Fibroblast of skin of abdomen (primary cell): Measurements from ENCODE around the gene RTN4RL2.

Source experiments
- DNase-seq: peaks from one replicate; pipeline ENCODE4 v3.0.0-alpha.2; 2013

Gene RTN4RL2

DNA sequence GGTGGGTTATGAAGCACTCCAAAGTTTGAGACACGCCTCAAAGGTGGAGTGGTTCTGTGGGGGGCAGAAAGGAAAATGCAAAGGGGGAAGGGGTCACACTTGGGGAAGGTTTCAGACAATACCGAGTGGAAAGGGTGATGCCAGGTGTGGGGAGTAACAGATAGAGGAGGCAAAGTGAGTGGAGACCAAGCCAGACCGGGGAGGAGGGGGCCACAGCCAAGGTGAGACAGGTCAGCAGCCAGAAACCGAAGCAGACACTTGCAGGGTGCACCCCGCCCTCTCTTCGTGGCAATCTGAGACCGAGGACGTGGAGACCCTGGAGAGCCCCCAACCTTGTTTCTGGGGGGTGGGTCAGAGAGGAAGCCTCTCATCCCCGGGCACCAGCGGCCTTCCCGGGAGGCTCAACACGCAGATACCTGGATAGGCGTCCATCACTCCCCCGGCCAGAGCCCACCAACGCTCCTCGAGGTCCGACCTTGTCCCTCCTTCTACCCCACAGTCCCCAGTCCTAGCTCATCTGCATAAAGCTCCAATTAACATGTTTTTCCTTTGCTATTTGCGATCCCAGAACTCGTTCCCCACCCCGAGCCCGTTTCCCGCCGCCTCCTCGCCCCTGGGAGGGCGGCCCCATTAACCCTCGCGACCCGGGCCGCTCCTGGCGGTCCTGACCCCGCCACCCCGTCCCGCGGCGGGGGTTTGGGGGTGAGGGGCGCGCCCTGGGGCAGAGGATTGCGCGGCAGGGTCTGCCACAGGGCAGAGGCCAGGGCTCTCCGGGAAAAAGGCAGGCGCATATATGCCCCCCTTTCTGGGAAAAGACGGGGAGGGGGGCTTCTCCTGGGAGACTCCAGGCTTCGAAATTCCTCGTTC, 21.8 kb downstream of the RTN4RL2 start:
- DNase-seq, result no peak

DNA sequence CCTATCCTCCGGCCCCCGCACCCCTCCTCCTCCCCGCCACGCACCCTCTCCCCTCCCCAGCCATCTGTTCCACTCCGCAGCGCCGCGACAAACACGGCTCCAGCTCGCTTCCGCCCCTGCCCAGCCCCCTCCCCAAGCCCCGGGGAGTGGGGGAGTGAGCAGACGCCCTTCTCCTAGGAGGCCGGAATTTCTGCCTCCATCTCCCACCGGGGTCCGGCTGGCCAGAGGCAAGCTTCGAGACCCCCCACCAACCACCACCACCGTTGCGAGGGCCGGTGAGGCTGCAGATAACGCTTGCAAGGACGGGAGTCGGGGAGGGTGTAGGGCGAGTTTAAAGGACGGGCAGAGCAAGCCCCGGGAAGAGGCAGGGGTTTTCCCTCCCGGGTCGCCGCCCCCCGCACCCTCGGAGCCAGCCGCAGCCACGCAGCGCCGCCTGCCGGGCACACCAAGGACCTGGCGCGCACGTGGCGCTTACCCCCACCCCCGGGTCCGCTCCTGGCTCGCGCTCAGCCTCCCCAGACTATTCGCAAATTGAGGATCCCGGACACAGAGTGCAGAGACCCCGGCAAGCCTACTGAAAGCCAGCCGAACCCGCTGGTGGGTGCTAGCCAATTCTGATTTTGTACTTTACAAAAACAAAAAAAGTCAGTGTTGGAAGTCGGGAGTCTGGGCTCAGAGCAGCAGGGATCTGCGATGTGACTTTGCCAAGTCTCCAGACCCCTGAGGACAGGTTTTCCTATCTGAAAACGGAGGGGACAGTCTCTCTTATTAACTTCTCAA, 22.6 kb downstream of the RTN4RL2 start:
- peak; percentile 45 for DNase-seq

DNA sequence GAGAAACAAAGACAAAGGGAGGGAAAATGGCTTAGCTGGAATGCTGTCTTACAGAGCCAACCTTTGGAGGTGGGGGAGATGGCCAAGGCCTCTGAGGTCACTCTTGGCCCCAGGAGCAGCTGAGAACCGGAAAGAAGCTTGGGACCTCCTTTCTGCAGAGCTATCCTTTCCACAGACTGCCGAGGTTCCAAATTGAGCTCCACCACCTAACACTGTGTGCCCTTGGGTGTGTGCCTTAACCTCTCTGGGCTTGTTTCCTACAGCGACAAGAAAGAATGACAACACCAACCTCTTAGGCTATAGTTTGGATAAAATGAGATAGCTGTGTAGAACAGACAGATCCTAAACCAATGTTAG, 23.2 kb downstream of the RTN4RL2 start:
- DNase-seq, result no peak

DNA sequence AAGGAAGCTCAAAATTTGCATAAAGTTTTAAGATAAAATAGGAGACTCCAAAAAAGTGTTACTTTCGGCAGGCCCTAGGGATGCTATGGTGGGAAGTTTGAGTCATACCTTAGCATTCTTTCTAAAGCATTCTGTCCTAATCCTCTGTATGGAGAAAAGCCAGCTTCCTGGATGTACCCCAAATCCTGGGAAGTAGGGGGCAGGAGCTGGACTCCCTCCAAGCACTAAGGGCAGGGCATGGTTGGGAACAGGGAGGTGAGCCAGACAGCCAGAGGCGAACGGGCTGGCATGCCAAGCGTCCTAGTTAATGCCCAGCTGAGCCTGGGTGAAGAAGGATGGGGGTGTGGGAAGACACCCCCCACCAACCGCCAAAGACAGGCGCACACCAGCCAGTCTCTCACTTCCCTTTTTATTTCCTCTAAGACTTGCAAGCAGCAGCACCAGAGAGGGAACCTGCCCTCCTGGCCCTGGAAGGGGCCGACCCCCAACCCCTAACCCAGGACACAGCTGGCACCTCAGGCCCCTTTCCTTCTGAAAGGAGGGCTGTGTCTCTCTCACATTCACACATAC, 23.9 kb downstream of the RTN4RL2 start:
- no peak for DNase-seq

DNA sequence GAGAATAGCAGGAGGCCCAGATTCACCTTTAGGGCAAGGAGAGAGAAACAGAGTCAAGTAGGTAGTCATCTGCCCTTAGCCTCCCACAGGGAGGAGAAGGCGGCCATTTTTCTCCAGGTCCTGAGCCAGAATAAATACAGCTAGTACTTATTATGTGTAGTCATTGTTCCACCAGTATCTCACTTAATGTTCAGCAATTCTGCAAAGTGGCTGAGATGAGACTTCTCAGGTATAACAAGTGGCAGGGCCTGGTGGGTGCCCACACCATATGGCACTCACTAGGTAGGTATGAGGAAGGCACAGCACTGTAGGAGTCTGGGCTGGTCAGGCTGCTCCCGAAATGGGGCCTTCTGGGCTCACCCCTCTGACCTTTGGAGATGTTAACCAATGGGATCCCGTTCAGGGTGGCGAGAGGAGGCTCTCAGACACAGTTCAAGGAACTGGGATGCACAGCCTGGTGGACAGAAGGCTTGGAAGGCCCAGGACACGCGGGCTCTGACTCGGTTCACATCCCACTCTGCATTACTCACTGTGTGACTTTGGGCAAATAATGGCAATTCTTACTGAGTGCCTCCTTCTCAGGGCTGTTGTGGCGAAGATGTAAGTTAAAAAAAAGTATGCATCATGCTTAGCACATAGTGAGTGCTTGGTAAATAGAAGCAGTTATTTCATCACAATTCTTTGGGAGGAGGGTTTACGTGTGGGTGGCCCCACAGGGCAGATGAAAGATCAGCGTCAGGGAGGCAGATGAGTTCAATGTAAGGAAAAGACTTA, 25.1 kb downstream of the RTN4RL2 start:
- DNase-seq, result peak; percentile 21

DNA sequence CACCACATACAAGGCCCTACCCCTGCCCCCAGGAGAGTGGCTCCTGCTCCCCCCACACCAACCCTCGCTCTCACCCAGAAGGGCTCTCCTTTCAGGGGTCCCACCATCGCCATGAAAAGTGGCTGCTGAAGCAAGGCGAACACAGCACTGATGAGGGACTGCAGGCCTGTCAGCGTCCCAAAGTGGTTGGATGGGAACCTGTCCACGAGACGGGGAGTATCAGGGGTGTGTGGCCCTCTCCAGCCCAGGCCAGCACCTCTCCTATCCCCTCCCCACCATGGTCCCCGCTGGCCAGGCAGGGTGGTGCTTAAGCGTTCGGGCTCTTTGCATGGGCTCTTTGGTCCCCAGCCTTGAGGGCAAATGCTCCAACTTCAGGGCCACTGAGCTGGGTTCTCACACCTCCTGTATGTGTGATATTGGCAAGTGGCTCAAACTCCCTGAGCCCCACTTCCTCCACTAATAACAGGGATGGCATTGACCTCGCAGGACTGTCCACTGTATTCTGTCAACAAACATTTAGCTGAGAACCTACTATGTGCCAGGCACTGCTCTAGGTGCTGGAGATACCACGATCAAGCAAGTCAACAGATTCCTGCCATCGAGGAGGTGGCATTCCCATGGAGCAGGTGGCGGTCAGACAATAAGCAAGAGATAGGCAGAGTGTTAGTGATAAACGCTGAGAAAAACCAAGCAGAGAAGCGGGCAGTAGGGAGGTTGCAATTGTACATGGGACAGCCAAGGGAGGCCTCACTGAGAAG, 26.9 kb downstream of the RTN4RL2 start:
- DNase-seq, result no peak

DNA sequence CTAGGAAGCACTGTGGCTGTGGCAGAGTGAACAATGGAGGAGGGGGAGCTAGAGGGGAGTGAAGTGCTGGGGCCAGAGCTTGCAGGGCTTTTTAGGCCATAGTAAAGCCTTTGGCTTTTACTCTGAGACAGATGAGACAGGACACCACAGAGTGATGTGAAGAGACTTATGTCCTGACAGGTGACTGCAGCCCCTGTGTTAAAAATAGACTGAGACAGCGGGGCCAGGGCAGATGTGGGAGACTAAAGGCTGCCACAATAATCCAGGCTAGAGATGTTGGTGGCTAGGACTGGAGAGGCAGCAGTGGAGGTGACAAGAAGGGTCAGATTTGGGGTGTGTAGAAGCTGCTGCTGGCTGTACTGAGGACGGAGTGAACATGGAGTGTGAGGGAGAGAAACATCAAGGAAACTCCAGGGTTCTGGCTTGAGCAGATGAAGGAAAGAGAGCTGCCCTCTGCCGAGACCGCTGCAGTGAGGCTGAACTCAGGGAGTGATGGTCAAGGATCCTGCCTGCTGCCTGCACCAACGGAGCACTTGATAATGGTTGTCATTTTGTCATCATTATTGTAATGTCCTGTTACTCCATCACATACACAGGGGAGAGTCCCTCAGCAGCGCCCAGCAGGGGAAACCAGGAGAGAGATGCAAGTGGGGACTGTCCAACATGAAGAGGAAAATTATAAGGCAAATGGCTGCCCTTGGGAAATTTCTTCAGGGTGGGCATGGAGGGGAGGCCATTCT, 27.8 kb downstream of the RTN4RL2 start:
- no peak for DNase-seq

DNA sequence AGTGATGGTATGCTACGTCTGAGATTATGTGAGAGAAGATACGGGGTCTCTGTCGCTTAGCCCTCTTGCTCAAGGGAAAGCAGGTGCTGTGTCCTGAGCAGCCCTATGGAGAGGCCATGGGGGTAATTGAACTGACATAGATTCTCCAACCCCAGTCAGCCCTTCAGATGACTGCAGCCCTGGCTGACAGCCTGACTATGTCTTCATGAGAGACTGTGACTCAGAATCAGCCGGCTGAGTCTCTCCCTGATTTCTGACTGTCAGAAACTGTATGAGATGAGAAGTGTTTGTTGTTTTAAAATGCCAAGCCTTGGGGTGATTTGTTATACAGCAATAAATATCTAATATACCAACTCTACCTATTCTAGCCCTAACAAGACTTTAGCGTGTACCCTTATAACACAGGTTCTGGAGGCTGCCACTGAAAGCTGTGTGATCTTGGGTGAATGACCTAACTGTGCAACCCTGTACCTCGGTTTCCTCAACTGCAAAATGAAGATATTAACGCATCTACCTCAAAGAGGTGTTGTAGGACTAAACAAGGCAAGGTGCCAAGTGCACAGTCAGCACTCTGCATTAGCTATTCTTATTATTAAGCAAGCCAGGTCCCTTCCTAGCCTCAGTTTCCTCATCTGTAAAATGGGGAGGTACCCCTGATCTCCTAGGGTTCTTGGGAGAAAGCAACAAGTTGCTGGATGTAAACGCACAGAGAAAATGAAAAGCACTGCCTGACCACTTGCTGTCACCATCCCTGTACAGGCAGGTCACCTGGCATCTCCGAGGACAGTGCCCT, 30.3 kb downstream of the RTN4RL2 start:
- DNase-seq, result no peak

DNA sequence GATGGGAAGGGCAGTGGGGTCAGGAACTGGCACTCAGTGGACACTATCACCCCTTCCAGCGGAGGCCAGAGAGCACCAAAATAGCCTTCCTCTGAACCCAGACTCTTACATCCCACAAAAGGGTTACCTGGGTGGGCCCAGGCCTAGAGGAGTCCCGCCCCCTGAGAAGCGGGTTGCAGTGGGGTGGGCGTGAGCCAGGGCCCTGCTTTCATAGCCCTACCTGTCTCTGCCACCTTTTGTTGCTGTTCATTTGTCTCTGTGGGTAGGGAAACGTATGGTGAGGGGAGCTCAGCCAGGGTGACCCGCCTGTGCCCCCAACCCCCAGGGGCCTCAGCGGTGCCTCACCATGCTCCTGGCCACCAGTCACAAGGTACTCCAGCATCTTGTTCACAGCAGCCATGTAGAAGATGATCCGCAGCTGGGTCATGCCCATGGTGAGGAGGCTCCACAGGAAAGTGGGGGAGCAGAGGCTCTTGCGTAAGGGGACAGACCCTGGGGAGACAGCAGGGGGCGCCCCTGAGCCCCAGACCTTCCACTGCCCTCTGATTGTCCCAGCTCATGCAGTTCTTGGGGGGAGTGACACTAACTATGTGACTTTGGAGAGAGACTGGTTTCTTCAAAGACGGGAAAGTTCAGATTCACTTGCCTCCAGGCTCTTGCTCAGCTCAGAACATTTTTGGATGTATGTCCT, 31.2 kb downstream of the RTN4RL2 start:
- DNase-seq, result peak; percentile 20

DNA sequence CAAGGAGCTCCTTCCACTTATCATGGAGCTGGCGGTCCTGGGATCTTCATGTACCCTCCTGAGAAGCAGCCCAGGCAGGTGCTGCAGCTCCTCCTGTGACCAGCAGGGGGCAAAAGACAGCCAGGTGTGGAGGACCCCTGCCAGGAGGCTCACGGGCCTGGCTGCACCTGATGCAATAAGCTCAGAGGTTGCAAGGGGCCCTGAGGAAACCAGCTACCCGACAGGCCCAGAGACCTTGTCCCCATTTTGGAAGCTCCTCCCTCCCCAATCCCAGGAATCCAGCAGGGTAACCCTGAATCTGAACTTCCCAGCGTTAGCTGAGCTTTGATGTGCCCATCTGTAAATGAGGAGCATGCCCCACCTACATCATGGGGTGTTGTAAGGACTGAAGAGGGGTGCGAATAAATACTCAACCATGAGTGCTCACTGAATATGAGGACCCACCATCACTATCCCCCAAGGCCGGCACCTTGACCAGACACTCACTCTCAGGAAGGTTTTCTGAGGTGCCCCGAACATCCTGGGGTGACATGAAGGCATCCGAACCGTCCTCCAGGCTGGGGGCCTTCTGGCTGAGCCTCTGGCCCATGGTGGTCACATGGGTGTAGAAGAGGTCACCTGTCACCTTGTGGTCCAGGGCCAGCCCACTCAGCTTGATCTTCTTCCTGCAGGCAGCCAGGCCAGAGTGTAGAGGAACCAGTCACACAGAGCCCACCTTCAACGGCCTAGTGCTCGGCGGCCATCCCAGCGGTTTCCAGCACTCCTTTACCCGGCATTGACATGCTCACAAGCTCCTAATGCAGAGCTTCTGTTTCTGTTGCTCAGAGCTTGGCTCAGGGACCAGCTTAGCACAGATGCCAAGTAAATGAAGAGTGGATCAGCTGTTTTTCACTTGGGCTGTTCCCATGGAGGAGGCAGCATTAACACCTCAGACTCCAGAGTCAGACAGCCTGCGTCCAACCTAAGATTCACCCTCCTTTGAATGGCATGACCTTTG, 33.5 kb downstream of the RTN4RL2 start:
- DNase-seq, result peak; percentile 13

DNA sequence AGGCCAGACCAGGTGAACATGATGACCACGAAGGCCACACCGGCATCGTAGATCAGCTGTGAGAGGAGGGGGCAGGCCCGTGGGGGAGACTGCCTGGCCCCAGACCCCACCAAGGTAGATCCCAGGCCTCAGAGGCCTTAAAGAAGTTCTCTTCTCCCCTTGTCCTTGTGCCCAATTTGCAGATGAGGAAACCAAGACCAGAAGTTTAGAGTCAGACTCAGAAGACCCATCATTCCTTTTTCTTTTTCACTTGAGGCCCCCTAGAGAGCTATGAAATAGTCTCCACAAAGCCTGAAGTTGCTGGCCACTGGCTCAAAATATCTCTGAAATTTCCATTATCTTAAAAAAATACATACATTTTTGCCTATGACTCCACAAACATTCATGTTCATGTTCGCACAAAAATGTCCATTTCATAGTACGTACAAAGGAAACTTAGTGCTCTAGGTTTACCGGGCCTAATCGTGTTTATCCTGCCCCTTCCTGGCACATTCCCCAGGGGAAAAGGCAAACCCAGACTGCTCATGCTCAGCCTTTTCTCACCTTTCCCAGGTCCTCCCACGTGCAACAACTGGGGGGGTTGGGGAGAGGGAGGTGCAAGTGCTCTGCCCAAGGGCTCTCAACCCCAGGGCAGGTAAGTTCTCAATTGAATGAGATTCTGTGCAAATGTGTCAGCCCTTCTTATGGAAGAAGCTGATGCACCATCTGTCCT, 35.9 kb downstream of the RTN4RL2 start:
- no peak for DNase-seq

DNA sequence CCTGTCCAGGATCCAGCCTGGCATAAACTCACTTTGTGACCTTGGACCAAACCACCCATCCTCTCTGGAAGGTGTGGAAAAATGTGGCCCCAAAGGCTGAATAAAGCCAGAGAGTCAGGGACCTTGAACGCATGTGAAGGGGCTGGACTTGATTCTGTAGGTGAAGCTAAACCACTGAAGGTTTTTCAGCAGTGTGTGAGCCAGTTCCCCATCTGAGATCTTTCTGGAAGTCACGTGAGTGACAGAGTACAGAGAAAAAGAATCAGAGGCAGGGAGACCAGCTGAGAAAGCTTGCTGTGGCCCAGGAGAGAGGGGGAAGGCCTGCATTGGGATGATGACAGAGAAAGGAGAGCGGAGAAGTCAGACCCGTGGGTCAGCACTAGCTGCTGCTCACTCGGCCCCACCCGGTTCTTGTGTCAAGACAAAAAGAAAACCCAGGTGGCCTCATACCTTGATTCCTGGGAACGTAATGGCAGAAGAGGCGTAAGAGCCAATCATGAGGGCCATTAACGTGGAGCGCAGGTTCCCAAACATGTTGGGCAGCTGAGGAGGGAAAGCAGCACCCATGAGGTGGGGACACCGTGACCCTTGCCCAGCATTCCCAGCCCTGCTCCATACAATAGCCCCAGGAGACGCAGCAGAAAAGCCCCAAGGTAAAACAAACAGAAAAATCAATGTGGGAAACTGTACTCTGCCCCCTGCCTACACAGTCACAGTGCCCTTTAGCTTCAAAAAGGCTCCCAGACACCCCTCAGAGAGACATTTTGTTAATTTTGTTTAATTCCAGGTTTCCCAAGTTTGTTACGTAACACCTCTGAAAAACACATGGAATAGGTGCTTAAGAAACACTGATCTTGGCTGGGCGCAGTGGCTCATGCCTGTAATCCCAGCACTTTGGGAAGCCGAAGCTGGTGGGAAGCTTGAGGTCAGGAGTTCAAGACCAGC, 37.2 kb downstream of the RTN4RL2 start:
- DNase-seq, result no peak

DNA sequence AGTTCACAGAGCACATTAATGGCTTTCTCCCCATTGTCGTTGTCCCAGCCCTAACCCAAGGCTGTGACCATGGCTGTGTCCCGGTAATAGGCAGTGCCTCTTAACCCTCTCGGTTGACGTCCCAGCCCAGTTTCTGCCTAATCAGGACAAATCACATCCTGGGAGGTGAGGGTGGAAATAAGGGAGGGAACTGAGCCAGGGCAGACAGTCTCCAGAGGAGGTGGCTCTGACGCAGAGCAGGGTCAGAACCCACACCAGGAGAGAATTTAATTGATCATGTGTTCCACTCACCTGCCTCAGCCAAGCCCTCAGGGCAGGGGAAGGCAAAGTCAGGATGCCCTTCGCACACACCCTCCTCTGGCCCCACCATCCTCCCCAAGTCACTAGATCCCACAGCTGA, 38.2 kb downstream of the RTN4RL2 start:
- DNase-seq, result no peak

DNA sequence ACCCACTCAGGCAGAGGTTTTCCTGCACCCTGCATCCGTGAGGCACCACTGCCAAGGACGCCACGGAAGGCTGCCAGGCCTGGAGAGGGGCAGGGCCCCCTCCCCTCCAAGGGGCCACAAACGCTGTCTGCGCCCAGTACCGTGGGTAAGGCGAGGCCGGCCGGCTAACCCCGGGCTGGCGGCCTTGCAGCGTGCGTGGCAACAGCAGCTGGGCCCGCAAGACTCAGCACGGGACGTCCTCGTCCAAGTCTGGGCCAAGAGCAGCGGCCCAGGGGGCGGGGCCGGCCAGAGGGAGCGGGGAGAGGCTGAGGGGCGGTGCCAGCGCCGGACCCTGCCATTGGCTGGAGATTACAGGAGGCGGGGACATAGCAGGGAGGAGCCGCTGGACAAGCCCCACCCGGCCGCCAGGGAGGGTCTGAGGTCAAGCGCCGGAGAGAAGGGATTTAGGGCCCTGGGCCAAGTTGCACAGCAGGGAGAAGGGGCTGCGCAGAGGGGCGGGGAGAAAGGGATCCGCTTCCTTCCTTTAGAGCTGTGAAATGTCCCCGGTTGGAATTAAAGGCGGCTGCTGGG, 39.2 kb downstream of the RTN4RL2 start:
- peak; percentile 85 for DNase-seq

DNA sequence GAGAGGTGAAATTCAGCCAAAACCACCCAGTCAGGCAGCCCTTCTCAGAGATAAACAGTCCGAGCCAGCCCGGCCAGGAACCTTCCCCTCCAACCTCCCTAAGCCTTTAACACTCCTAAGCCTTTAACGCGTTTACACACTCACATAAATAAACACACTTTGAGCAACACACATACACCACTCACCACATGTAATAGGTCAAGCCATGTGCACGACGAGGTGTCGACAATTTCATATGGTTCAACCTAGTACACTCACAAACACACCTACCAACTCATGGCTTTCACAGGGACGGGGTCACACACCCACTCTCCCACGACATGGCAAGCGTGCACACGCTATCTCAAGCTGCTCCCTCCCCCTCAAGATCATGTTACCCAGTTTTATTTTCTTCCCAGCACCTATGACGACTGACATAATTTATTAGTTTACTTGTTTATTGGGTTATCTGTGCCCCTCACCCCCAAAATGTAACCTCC, 39.7 kb downstream of the RTN4RL2 start:
- no peak for DNase-seq

DNA sequence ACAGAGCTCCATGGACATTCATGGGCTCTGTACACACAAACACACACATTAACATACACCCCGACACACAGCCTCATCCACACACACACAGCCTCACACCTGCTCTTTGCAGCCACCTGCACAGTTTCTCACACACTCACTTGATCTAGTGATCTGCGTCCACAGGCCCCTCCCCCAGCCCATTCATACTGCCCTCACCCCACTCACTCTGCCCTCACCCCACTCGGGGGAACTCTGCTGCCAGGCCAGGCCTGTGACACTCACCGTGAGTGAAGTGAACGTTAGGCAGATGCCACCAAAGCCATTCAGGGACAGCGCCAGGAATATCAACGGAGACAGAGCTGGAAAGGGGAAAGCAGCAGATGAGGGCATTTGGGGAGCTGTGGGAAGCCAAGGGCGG, 40.2 kb downstream of the RTN4RL2 start:
- DNase-seq, result no peak
